ENCODE data around the gene TMBIM1.
"Not testable (repeated sequence)": the region's sequence is repeated elsewhere in the genome, so short reads cannot be mapped to it uniquely, and the experiment has no call there.

DNA sequence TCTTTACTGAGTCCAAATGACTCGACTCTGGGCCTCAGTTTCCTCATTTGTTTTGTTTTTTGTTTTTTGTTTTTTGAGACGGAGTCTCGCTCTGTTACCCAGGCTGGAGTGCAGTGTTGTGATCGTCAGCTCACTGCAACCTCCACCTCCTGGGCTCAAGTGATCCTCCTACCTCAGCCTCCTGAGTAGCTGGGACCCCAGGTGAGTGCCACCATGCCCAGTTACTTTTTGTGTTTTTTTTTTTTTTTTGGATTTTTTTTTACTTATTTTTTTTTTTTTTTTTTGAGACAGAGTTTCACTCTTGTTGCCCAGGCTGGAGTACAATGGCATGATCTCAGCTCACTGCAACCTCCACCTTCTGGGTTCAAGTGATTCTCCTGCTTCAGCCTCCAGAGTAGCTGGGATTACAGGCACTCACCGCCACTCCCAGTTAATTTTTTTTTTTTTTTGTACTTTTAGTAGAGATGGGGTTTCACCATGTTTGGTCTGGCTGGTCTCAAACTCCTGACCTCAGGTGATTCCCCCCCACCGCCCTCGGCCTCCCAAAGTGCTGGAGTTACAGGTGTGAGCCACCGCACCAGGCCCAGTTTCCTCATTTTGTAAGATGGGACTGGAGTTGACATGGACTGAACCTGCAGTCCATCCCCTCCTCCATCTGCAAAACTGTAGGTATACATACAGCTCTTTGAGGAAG is 18.9 kb downstream of the TMBIM1 start:
- TF ChIP-seq CTCF, POLR2A, EP300 (IDR thresholded peaks at IDR 0.05): not testable (repeated sequence)

Measured in tibial nerve (tissue), 4 donors.